NCI-H69 (cell line): ENCODE measurements around the gene AASS.

Source experiments
- DNase-seq: peaks from one replicate; lab custom pipeline; 2025; lab: John Stamatoyannopoulos, UW

AASS gene

GRCh38 chr7:122118757-122119156, 25.3 kb downstream of the AASS start:
- DNase-seq, result no peak

GRCh38 chr7:122103064-122103463, 41.0 kb downstream of the AASS start:
- no peak for DNase-seq

- no peak for DNase-seq
These were observed 44.0 kb downstream of the AASS start for GRCh38 chr7:122100021-122100420.

GRCh38 chr7:122095642-122096041, 48.4 kb downstream of the AASS start:
- DNase-seq, result no peak

- no peak for DNase-seq
These were observed 49.5 kb downstream of the AASS start for GRCh38 chr7:122094549-122094948.

- DNase-seq, result peak; percentile 81
These were observed 50.9 kb downstream of the AASS start for GRCh38 chr7:122092964-122093797.

- no peak for DNase-seq
These were observed 61.4 kb downstream of the AASS start for GRCh38 chr7:122082670-122083069.

- DNase-seq, result no peak
These were observed 61.9 kb downstream of the AASS start for GRCh38 chr7:122082160-122082559.

GRCh38 chr7:122073635-122074034, 70.4 kb downstream of the AASS start:
- DNase-seq, result no peak

- no peak for DNase-seq
These were observed 71.0 kb downstream of the AASS start for GRCh38 chr7:122072924-122073599.

- DNase-seq, result no peak
These were observed 71.8 kb downstream of the AASS start for GRCh38 chr7:122072272-122072671.

- DNase-seq, result peak; percentile 28
These were observed 73.2 kb downstream of the AASS start for GRCh38 chr7:122070834-122071233.

- DNase-seq, result no peak
These were observed 74.0 kb downstream of the AASS start for GRCh38 chr7:122070062-122070461.

- DNase-seq, result peak; percentile 33
These were observed 75.0 kb downstream of the AASS start for GRCh38 chr7:122068999-122069398.

- no peak for DNase-seq
These were observed 76.0 kb downstream of the AASS start for GRCh38 chr7:122068046-122068445.

- peak; percentile 53 for DNase-seq
These were observed 77.0 kb downstream of the AASS start for GRCh38 chr7:122067077-122067476.

GRCh38 chr7:122064971-122065370, 79.1 kb downstream of the AASS start:
- DNase-seq, result no peak

- DNase-seq, result no peak
These were observed 80.9 kb downstream of the AASS start for GRCh38 chr7:122063146-122063545.

- DNase-seq, result no peak
These were observed 84.5 kb downstream of the AASS start for GRCh38 chr7:122059542-122059941.

- DNase-seq, result no peak
These were observed 87.1 kb downstream of the AASS start for GRCh38 chr7:122056977-122057376.

GRCh38 chr7:122055073-122055472, 89.0 kb downstream of the AASS start:
- DNase-seq, result no peak

GRCh38 chr7:122054393-122054792, 89.7 kb downstream of the AASS start:
- no peak for DNase-seq

GRCh38 chr7:122046402-122046801, 97.6 kb downstream of the AASS start:
- no peak for DNase-seq
